Measurements from ENCODE around the gene USHBP1.

Gene USHBP1

GRCh38 chr19:17263712-17264640, 569 bp downstream of the USHBP1 start:
- DNase-seq (ENCODE audit: low spot score) = no peak

- DNase-seq (ENCODE audit: low spot score) = no peak
Observed at GRCh38 chr19:17262557-17262956, 2.0 kb downstream of the USHBP1 start.

- no peak for DNase-seq (ENCODE audit: low spot score)
Observed at GRCh38 chr19:17260842-17261325, 3.7 kb downstream of the USHBP1 start.

- DNase-seq (ENCODE audit: low spot score) = no peak
Observed at GRCh38 chr19:17259934-17260333, 4.6 kb downstream of the USHBP1 start.

- no peak for DNase-seq (ENCODE audit: low spot score)
Observed at GRCh38 chr19:17259118-17259780, 5.3 kb downstream of the USHBP1 start.

GRCh38 chr19:17256130-17256529, 8.4 kb downstream of the USHBP1 start:
- DNase-seq (ENCODE audit: low spot score) = no peak

GRCh38 chr19:17255150-17255621, 9.4 kb downstream of the USHBP1 start:
- no peak for DNase-seq (ENCODE audit: low spot score)

GRCh38 chr19:17254636-17255035, 9.9 kb downstream of the USHBP1 start:
- DNase-seq (ENCODE audit: low spot score) = no peak

GRCh38 chr19:17249887-17250548, 14.5 kb downstream of the USHBP1 start:
- no peak for DNase-seq (ENCODE audit: low spot score)

- DNase-seq (ENCODE audit: low spot score) = no peak
Observed at GRCh38 chr19:17248011-17248776, 16.4 kb downstream of the USHBP1 start.

GRCh38 chr19:17246681-17247425, 17.7 kb downstream of the USHBP1 start:
- DNase-seq (ENCODE audit: low spot score) = no peak

- DNase-seq (ENCODE audit: low spot score) = no peak
Observed at GRCh38 chr19:17245535-17245984, 19.0 kb downstream of the USHBP1 start, which contains the start of gene NR2F6. TSS of gene NR2F6 (minus strand) at chr19:17245919. CDS start at chr19:17245220, 699 bp downstream.

GRCh38 chr19:17244618-17245534, 19.7 kb downstream of the USHBP1 start:
- no peak for DNase-seq (ENCODE audit: low spot score)

- DNase-seq (ENCODE audit: low spot score) = no peak
Observed at GRCh38 chr19:17243830-17244617, 20.5 kb downstream of the USHBP1 start.

- no peak for DNase-seq (ENCODE audit: low spot score)
Observed at GRCh38 chr19:17243211-17243829, 21.2 kb downstream of the USHBP1 start.

- no peak for DNase-seq (ENCODE audit: low spot score)
Observed at GRCh38 chr19:17242431-17243208, 21.9 kb downstream of the USHBP1 start.

GRCh38 chr19:17240826-17241399, 23.6 kb downstream of the USHBP1 start:
- no peak for DNase-seq (ENCODE audit: low spot score)

All from putamen (tissue), 1 donor.